ENCODE data around the gene NCAPG2.
A peak's percentile ranks its signal among the peaks of the same experiment; 100 is the strongest.

Gene NCAPG2

GRCh38 chr7:158591944-158592343, 112.7 kb downstream of the NCAPG2 start:
- DNase-seq = no peak

- DNase-seq = no peak
Measured at GRCh38 chr7:158590181-158590530, 114.4 kb downstream of the NCAPG2 start.

GRCh38 chr7:158589653-158590052, 115.0 kb downstream of the NCAPG2 start:
- DNase-seq = no peak

GRCh38 chr7:158588878-158589442, 115.6 kb downstream of the NCAPG2 start:
- no peak for DNase-seq

GRCh38 chr7:158588085-158588877, 116.3 kb downstream of the NCAPG2 start:
- no peak for DNase-seq

GRCh38 chr7:158587162-158588084, 117.2 kb downstream of the NCAPG2 start, which contains the start of gene PTPRN2:
Gene PTPRN2, minus strand, starts transcription at chr7:158587823.
- DNase-seq = peak; percentile 73

GRCh38 chr7:158586499-158587161, 118.0 kb downstream of the NCAPG2 start:
- DNase-seq = no peak

- no peak for DNase-seq
Measured at GRCh38 chr7:158585721-158586498, 118.7 kb downstream of the NCAPG2 start.

- no peak for DNase-seq
Measured at GRCh38 chr7:158584407-158584806, 120.2 kb downstream of the NCAPG2 start.

- no peak for DNase-seq
Measured at GRCh38 chr7:158583810-158584209, 120.8 kb downstream of the NCAPG2 start.

GRCh38 chr7:158583143-158583542, 121.5 kb downstream of the NCAPG2 start:
- DNase-seq = no peak

GRCh38 chr7:158582089-158582456, 122.5 kb downstream of the NCAPG2 start:
- DNase-seq = no peak

- peak; percentile 39 for DNase-seq
Measured at GRCh38 chr7:158581440-158582088, 123.0 kb downstream of the NCAPG2 start.
